GM20431 (cell line): ENCODE results near the gene AUP1.

Experiments
- in situ Hi-C: fragments of 300-500 bp; cut with MseI, MboI; formaldehyde crosslinking; loops from one replicate; pipeline ENCODE4 v1.15.0; 2020; ENCODE audit warnings: low sequenced_read_pairs; ENCODE audit not compliant: unreplicated experiment

AUP1 gene

DNA sequence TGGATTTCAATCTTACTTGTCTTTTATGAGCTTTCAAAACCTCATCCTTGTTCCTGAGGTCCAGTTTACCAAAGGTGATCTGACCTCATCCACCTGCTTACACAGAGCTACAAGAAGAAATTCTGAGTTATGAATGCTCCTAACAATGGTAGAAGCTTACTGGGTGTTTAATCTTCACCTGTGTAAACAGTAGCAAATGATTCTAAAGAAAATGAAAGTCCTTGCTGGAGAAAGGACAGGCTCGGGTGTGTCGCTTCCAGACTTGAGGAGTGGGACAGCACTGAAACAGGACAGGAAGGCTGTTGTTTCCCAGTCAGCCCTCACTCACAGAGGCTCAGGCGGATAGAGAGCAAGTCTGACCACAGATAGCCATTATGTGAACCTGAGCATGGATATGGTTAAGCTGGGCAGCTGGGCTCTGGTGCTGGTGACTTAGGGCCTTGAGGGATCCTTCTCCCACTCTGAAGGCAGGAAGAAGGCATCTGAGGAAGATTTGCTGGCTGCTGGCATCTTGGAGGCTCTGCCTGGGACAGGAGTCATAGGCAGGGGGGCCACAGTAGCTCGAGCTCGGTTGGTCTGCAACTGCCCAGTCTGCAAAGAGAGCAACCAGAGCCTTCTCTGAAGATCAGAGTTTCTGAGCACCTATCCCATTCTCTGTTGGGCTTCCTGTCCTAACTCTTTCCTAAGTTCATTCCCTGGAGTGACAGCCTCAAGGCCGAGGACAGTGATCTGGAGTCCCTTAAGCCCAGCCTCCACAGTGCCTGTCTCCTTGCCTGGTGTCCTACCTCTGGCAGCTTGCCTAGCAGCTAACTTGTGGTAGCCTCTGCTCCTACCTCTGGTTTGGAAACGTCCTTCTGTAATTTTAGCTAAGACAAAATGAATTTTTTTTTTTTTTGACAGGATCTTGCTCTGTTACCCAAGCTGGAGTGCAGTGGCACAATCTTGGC lies 29.1 kb upstream of the AUP1 start:
- in situ Hi-C loops, result no loop called here

DNA sequence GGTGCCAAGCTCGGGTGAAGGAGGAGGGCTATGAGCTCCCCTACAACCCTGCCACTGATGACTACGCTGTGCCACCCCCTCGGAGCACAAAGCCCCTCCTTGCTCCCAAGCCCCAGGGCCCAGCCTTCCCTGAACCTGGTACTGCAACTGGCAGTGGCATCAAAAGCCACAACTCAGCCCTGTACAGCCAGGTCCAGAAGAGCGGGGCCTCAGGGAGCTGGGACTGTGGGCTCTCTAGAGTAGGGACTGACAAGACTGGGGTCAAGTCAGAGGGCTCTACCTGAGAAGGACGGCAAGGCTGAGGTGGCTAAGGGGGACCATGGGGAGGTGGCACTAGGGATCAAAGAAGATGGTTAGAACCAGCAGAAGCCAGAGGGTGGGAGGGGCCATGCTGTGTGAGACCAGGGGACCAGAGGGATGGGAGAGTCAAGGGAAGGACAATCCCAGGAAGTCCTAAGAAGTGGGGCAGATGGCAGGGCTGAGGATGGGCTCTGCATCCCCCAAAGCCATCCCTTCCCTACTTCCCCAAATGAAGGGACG lies 27.4 kb upstream of the AUP1 start:
- in situ Hi-C loops, result no loop called here

DNA sequence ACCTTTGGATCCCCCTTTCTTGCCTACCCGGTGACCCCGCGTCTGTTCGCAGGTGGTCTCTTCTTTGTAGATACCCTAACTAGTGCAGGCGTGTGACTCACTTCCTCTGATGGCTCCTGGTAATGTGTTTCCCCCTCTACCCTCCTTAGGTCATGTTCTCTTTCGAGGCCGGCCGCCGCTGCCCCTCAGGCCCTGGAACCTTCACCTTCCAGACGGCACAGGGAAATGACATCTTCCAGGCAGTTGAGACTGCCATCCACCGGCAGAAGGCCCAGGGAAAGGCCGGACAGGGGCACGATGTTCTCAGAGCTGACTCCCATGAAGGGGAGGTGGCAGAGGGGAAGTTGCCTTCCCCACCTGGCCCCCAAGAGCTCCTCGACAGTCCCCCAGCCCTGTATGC lies 26.7 kb upstream of the AUP1 start:
- in situ Hi-C loops, result no loop called here

DNA sequence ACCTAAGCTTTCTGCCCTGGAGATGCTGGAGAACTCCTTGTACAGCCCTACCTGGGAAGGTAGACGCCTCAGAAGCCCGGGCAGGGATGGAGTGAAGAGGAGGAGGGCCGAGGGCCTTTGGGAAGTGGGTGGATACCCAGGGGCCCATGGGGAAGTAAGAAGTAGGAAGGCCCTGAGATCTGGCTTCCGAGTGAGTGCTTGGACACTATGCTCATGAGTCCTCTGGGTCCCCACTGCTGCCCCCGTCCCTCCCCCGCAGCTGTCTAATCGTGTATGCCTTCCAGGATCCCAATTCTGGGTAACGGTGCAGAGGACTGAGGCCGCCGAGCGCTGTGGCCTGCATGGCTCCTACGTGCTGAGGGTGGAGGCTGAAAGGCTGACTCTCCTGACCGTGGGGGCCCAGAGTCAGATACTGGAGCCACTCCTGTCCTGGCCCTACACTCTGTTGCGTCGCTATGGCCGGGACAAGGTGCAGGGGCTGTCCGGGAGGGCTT lies 26.2 kb upstream of the AUP1 start:
- in situ Hi-C loops, result no loop called here

DNA sequence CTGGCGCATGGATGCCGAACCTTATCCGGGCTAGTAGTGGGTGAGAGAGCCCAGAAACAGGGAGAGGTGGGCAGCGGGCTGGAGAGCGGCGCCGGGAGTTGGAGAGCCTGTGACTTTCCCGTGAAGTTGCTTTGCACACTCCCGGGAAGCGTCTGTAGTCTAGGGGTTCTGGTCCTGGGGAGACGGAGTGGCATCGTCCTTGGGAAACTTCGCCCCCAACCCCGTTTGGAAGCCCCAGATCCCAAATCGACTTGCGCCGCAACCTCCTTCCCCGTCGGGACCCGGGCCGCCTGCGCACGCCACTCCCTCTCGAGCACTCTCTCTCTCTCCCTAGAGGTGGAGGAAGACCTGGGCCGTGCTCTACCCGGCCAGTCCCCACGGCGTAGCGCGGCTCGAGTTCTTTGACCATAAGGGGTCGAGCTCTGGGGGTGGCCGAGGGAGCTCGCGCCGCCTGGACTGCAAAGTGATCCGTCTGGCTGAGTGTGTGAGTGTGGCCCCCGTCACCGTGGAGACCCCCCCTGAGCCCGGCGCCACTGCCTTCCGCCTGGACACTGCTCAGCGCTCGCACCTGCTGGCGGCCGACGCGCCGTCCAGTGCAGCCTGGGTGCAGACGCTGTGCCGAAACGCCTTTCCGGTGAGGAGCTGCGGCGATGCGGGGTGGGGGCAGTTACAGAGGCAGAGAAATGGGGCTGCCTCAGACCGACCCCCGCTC lies 25.5 kb upstream of the AUP1 start:
- in situ Hi-C loops, result no loop called here

DNA sequence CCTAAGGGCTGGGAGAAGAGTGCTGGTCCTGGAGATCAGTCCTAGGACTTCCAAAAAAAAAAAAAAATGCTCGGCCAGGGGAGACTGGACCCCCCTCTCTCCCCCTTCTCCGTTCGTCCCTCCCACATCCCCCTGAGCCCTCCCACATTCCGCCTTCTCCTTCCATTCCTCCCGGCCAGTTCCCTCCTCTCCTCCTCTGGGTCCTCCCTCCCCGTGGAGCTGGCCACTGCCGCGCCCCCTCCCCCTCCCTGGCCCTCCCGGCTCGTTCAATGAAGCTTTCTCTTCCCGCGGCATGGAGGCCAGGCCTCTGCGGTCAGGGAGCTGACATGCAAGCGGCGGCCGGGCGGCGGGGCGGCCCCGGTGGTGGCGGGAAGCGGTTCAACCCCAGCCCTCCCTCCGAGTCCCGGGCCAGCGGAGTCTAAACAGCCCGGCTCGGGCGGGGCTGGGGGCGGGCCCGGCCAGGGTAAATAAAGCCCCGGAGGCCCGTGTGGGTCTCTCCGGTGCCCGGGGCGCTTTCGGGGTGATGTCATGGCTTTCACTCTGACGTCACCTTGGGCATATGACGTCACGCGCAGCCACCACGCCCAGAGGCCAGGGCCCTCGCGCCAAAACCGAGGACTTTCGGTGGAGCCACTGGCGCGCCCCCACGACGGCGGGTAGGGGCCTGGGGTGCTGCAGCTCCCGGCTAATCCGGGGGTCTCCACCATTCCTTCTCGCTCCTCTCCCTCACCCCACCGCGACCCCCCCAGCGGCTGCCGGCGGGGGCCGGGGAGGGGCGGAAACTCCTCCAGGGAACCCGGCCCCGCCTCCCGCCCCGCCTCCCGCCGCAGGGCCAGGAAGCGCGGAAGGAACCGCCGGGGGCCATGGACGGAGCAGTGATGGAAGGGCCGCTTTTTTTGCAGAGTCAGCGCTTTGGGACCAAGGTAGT lies 24.6 kb upstream of the AUP1 start, which contains the start of the genes DOK1 and LOXL3:
Gene DOK1, plus strand, starts transcription at position 829 of the 928 bp plus-strand sequence. Its CDS starts 35 bp downstream, at position 864.
Gene LOXL3, minus strand, starts transcription at position 51 of the 928 bp plus-strand sequence. CDS start 1,308 bp downstream, outside the sequence.
- in situ Hi-C loops, result no loop called here

DNA sequence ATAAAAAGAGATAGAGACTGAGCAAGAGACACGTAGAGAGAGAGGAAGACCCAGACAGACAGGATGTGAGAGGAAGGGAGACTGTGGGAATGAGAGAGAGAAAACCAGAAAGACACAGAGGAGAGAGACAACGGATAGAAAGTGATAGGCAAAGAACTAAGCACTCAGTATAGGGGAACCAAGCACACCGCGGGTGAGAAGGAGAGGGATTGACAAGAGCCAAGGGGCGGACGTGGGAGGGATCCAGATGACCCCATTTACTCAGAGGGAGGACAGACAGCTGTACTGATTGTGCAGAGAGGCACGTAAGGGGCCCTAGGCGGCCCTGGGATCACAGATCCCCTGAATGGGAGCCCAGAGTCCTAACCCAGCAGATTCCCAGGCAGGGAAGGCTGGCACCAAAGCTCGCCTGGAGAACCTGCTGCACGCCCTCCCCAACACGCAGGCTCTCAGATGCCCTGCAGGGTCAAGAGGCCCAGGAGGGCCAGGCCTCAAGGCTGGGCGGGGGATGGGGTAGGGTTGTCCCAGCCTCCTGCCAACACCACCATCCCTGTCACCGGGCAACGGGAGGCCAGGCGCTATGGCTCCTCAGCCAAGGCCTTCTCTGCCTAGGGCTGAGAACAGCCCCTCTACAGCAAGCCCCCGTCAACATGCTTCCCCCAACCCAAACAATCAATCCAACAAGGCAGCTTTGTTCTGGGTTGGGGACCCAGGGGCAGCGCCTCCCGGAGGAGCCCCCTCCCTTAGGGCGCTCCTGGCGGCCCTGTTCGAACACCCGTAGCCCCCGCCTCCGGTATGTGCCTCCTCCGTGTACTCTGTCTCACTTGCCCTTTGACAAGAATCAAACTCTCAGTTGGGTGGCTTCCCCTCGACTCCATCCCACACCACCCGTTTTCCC lies 23.7 kb upstream of the AUP1 start:
- in situ Hi-C loops, result no loop called here

DNA sequence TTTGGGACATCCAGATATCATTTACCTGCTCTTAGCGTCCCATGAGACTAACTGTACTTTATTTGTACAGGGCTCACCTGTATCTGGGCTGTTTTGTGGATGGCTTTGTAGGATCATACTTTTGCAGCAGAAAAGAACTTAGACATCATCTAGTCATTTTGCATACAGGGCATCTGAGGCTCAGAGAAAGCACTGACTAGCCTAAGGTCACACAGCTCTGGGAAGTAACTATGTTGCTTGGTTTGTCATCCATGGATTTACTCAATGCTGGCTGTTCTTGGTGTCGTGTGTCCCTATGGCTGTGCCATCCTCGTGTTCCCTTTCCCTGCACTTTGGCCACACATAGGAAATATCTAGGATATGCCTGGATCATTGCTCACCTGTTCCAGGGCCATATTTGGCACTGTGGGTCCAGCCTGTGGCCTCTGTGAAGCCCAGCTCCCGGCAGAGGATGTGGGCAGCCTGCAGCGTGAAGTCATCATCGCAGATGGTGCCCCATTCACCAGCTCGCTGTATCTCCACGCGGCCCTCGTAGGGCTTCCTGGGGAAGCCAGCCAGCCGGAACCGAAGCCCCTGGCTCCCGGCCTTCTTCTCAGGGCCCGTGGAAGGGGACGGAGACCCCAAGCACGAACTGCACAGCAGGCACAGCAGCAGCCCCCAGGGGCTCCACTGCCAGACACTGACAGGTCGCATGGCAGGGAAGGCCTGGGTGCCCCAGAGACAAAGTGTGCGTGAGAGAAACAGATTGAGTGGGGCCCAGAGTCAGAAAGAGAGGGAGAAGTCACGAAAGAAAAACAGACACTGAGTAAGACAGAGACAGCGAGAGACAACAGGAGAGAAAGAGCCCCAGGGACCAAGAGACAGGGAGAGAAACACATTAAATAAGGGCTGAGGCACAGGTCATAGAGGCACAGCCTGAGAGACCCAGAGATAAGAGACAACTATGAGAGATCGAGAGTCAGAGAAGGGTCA lies 22.7 kb upstream of the AUP1 start:
- in situ Hi-C loops, result no loop called here

DNA sequence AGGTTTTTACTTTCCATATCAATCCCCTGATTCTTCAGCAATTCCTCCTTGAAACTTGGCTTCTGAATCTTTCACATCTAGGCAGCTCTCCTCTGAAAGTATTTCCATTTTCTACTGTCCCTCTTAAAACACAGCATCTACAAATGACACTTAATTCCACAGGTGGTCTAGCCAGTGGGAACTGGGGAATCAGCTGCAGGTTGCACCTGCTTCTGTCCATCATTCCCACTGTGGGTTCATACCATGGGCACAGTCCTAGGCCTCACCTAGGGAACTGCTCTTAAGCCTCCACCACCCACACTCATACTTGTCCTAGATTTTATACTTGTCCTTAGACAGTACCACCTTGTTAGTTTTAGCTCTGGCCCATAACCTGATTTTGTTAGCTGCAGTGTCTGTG lies 22.0 kb upstream of the AUP1 start:
- in situ Hi-C loops, result no loop called here

DNA sequence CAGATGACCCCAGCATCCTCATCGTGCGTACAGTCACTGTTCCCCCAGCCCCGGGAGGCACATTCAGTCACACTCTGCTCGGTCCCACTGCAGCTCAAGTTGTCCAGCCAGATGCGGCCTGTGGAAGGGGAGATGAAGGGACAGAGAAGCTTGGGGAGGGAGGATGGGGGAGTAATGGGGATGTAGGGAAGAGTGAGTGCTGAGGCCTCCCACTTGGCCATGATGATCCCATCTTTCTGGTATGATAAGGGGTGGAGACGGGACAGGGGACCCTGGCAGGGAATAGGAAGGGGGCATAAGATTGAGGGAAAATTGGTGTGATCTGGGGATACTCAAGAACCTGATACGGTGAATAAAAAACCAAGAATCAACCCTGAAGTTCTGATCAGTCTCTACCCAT lies 20.7 kb upstream of the AUP1 start:
- in situ Hi-C loops, result no loop called here

DNA sequence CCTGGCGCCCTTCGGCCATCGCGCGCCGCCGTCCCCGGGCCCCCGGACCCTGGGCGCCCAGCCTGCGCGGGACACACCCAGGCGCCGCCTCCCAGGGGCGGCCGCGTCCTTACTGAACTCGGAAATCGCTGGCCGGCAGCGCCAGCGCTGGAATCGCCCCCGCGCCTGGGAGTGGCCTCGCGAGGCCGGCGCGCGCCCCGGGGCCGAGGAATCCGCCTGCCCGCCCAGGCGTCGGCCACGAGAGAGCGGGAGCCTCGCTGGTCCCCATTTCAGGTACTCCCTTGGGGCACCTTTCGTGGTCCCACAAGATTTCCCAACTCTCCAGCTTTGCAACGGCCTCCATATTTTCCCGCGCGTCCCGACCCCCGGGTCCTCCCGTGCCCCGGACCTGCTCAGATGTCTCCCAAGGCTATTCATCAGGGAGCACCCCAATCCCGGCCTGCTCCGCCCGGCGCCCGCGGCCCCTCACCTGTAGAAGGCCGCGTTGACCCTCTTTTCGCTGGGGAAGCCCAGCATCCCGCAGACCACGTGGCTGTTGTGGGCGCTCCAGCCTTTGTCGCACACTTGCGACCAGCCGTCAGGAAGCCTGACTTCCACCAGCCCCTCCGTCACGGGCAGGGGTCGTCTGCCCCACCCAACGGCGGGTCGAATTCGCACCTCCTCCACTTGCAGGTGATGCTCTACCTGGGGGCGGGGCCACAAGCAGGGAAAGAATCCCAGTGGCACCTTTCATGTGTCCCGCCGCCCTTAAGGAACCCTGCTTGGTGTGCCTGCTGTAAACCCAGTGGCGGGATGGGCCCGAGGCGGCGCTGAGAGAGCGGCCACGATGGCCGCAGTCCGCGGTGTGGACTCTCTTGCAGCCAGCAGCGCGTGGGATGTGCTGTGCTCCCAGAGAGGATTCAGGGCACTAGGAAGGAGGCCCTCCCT lies 19.7 kb upstream of the AUP1 start:
- in situ Hi-C loops, result no loop called here

DNA sequence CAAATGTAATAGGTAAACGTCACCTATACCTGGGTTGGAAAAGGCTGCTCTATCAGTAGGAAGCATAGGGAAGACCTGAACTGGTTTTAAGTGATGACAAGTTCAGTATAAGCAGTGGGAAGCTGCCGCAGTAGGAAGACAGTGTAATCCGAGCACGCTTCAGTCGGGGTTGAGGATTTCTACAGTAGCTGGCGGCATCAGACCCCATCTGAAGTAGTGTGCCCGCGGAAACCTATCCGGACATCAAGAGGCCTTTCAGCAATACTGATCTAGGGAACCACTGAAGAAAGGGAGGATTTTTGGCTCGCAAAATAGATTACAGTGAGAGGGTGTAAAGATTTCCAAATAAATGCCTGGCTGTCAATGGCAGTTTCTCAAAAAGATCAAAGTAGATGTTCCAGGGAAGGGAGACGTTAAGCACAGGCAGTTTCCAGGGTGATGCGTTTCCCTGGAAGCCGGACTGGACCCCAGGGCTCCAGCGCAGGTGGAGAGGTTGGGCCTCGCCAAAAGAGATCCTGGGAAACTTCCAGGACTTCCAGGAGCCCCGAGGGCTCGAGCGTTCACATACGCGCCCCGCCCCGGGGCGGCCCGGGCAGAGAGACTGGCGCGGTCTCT lies 18.9 kb upstream of the AUP1 start:
- in situ Hi-C loops, result no loop called here

DNA sequence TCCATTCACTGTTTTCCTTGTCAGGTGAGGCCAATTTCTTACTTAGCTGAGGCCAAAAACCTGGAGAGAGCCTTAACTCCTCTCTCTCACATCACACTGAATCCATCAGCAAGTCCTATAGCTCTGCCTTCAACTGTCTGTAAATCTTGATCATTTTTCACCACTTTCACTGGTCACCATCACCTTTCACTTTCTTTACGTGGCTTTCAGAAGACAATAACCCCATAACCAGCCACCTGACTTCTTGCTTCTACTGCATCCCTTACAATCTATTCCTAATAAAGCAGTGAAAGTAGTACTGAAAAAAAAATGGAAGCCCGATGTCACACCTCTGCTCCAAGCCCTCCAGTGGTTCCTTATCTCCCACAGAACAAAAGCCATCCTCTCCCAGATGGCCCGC lies 16.5 kb upstream of the AUP1 start:
- in situ Hi-C loops, result no loop called here

DNA sequence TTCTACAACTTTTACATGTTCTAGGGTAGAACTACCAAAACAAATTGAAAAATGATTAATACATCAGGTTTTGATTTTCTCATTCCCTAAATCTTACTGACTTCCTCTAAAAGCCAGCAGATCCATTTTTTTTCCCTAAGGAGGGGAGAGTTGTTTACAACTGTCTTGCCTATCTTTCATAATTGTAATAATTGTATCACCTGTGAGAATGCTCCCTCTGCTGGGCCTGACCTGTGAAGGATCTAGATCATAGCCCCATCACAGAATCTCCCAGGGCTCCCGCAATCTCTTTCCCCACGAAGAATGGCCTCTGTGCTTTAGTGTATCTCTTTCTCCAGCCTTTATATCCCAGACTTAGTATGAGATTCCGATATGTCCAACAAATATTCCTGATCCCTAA lies 15.1 kb upstream of the AUP1 start:
- in situ Hi-C loops, result no loop called here

DNA sequence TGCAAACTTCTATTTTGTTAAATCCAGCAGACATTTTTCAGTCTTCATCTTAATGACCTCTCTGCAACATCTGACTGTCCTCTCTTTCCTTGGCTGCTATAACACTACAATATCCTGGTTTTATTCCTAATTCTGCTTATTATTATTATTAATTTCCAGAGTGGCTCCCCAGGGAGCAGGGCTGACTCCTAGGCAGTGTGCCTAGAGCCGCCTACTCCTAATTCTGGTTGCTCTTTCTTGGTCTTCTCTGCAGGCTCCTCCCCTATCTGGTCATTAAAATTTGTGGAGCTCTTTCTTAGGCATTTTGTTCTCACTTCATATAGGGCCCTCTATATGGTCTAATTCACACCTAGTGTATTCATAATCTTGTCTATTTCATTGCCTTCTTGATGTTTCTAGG lies 13.5 kb upstream of the AUP1 start:
- in situ Hi-C loops, result no loop called here

DNA sequence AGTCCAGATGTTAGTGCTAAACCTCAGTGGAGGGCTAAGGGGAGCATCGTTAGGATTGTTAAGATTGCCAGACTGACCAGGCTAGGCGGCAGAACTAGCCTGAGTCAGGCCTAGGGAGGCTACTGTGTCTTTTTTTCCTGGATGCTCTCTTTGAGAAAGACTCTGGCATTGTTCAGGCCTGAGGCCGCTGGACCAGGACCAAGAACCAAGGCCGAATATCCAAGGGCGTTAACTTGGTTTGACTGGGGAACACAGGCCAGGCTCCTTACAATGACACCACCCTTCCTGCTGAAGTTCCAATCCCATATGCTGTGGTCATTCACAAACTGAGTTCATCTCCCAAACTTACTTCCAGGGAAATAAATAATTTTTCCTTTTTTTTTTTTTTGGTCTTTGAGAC lies 10.8 kb upstream of the AUP1 start:
- in situ Hi-C loops, result no loop called here
